ENCODE data around the gene PRSS22. TPM values are rescaled to one million over a fixed set of nuclear protein-coding genes. Genes with fewer than 3 reads are reported as not detected.

The PRSS22 gene
- total and polyA plus RNA-seq, 4 donors = 0.17 TPM; not detected in 3

DNA sequence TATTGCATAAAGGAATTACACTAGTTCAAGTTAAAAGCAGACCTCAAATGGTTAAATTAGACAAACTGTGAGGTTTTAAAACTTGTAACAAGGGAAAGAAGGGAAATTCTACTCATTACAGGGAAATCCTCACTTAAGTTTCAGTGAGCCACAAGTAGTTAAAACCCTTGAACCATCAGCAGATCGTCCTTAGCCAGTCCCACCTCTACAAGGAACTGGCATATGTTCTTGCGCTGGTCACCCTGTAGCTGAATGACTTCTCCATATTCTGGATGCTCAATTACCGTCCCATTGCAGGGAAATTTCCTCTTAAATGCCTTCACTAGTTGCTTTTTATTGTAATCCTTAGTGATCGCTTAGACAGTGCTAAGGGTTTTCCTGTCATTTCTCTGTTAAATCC is 35.5 kb downstream of the PRSS22 start:
- H3K27ac ChIP-seq (ENCODE audit: low read depth, low read length) = no peak overlapping the region
- H3K4me3 ChIP-seq (ENCODE audit: low read depth, low read length) = no peak overlapping the region
- no peaks in the 10 kb centered on the region for H3K9me3 ChIP-seq (ENCODE audit: control insufficient read depth, insufficient read depth, low read length)
- peaks cover 4% of the 10 kb centered on the region for H3K27me3 ChIP-seq (ENCODE audit: control insufficient read depth, insufficient read depth, low read length)
- peaks cover 6% of the 10 kb centered on the region for H3K4me1 ChIP-seq (ENCODE audit: control insufficient read depth, insufficient read depth, low read length)
- 64% methylated on average over 4 of the region's 4 CpGs for WGBS (ENCODE audit: insufficient coverage)
- DNase-seq (ENCODE audit: low read depth in 4 of 6, low spot score in 6 of 6) = no peak
- no peaks in the 10 kb centered on the region for H3K36me3 ChIP-seq (ENCODE audit: control insufficient read depth, insufficient read depth, low read length)

DNA sequence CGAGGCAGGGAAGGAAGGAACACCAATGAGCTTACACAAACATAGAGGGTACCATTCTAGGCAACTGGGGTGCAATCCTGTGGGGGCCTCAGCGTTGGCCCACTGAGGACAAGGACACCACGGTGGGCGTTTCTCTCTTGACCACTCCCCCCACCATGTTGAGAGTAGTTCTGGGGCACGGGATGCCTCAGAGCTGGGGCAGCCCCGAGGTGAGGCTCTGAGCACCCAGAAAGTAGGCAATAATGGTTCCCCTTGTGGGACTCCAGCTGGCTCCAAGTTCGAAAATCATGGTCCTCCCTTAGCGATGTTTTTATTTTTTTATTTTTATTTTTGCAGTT is 35.8 kb downstream of the PRSS22 start:
- peaks cover 4% of the 10 kb centered on the region for H3K4me1 ChIP-seq (ENCODE audit: control insufficient read depth, insufficient read depth, low read length)
- 44% methylated on average over 3 of the region's 8 CpGs for WGBS (ENCODE audit: insufficient coverage)
- H3K27ac ChIP-seq (ENCODE audit: low read depth, low read length) = no peak overlapping the region
- peaks cover 4% of the 10 kb centered on the region for H3K27me3 ChIP-seq (ENCODE audit: control insufficient read depth, insufficient read depth, low read length)
- H3K9me3 ChIP-seq (ENCODE audit: control insufficient read depth, insufficient read depth, low read length) = no peaks in the 10 kb centered on the region
- no peak overlapping the region for H3K4me3 ChIP-seq (ENCODE audit: low read depth, low read length)
- no peak for DNase-seq (ENCODE audit: low read depth in 4 of 6, low spot score in 6 of 6)
- H3K36me3 ChIP-seq (ENCODE audit: control insufficient read depth, insufficient read depth, low read length) = no peaks in the 10 kb centered on the region

DNA sequence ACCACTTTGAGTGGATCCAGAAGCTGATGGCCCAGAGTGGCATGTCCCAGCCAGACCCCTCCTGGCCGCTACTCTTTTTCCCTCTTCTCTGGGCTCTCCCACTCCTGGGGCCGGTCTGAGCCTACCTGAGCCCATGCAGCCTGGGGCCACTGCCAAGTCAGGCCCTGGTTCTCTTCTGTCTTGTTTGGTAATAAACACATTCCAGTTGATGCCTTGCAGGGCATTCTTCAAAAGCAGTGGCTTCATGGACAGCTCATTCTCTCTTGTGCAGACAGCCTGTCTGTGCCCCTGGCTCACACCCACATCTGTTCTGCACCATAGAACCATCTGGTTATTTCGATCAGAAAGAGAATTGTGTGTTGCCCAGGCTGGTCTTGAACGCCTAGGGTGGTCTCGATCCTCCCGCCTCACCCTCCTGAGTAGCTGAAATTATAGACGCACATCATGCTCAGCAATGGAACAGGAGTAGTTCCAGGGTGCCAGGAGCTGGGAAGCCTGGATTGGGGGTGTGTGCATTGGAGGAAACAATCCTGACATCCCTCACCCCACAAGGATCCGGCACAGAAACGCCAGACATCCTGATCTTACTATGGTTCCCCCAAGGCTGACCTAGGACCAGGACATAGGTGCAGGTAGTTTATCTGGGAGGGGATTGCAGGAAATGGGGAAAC is 36.3 kb downstream of the PRSS22 start:
- Histone ChIP-seq H3K4me3 (ENCODE audit: low read depth, low read length) (no peak overlapping the region), H3K9me3 (ENCODE audit: control insufficient read depth, insufficient read depth, low read length) (no peaks in the 10 kb centered on the region), H3K36me3 (ENCODE audit: control insufficient read depth, insufficient read depth, low read length) (no peaks in the 10 kb centered on the region), H3K27me3 (ENCODE audit: control insufficient read depth, insufficient read depth, low read length) (peaks cover 4% of the 10 kb centered on the region), H3K27ac (ENCODE audit: low read depth, low read length) (no peak overlapping the region), H3K4me1 (ENCODE audit: control insufficient read depth, insufficient read depth, low read length) (peaks cover 1% of the 10 kb centered on the region)
- DNase-seq (ENCODE audit: low read depth in 4 of 6, low spot score in 6 of 6) = no peak
- WGBS (ENCODE audit: insufficient coverage) = 77% methylated on average over 6 of the region's 9 CpGs

DNA sequence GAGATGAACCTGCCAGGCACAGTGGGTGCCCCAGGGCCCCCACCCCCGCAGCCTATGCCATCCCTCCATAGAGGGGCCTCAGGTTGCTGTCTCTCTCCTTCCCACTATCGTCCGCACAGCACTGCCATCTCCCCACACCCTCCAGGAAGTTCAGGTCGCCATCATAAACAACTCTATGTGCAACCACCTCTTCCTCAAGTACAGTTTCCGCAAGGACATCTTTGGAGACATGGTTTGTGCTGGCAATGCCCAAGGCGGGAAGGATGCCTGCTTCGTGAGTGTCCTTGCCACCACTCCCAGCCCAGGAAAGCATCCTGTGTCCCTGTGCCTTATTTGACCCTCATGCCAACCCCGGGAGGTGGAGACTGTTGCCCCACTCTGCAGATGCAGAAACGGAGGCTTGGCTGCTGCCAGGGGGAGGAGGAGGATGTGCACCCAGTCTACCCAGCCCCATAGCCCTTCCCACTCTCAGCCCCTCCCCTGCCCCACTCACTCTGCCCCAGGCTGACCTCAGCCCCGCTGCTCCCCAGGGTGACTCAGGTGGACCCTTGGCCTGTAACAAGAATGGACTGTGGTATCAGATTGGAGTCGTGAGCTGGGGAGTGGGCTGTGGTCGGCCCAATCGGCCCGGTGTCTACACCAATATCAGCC is 37.0 kb downstream of the PRSS22 start:
- no peaks in the 10 kb centered on the region for H3K36me3 ChIP-seq (ENCODE audit: control insufficient read depth, insufficient read depth, low read length)
- H3K4me3 ChIP-seq (ENCODE audit: low read depth, low read length) = no peak overlapping the region
- DNase-seq (ENCODE audit: low read depth in 4 of 6, low spot score in 6 of 6) = no peak
- no peak overlapping the region for H3K27ac ChIP-seq (ENCODE audit: low read depth, low read length)
- H3K4me1 ChIP-seq (ENCODE audit: control insufficient read depth, insufficient read depth, low read length) = no peaks in the 10 kb centered on the region
- no peaks in the 10 kb centered on the region for H3K9me3 ChIP-seq (ENCODE audit: control insufficient read depth, insufficient read depth, low read length)
- 82% methylated on average over 7 of the region's 14 CpGs for WGBS (ENCODE audit: insufficient coverage)
- peaks cover 4% of the 10 kb centered on the region for H3K27me3 ChIP-seq (ENCODE audit: control insufficient read depth, insufficient read depth, low read length)

DNA sequence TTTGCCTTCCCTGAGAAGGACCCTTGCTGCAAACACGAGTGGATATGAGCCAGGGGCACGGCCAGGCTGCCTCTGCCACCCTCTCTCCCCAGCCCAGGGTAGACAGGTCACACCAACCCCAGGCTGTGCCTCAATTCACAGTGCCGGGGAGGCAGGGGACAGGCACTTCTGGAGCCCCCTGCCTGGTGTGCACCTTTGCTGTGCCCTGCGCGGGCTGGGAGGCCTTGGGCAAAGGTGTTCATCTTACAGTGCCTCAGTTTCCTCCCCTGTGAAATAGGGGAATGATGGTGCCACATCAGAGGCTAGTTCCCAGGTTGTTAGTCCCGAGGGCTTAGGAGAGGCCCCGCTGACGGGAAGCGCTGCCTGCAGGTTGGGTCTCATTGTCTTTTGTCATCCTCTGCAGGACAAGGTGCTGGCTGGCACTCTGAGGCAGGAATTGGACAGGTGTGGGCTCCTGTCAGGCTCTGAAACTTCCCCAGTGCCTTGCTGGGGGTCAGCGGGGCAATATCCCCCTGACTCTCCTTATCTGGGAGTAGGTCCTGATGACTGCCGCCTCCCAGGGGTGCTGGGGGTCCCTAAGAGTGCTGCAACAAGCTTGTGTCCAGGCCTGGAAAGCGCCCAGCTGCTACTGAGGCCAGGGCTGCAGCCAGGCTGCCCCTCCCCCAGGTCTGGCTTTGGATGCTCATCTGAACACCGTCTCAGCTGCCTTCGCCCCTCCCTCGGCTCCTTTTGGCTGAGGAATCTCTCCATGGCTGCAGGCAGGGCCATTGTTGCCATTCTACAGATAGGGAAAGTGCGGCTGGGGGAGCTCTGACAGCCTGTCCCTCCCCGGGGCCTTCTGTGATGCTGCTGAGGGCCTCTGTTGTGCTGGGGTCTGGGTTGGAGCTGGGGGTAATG is 37.8 kb downstream of the PRSS22 start:
- Histone ChIP-seq H3K27ac (ENCODE audit: low read depth, low read length) (no peak overlapping the region), H3K36me3 (ENCODE audit: control insufficient read depth, insufficient read depth, low read length) (no peaks in the 10 kb centered on the region), H3K4me3 (ENCODE audit: low read depth, low read length) (no peak overlapping the region), H3K27me3 (ENCODE audit: control insufficient read depth, insufficient read depth, low read length) (peaks cover 4% of the 10 kb centered on the region), H3K9me3 (ENCODE audit: control insufficient read depth, insufficient read depth, low read length) (no peaks in the 10 kb centered on the region), H3K4me1 (ENCODE audit: control insufficient read depth, insufficient read depth, low read length) (no peaks in the 10 kb centered on the region)
- 65% methylated on average over 16 of the region's 17 CpGs for WGBS (ENCODE audit: insufficient coverage)
- DNase-seq (ENCODE audit: low read depth in 4 of 6, low spot score in 6 of 6) = no peak

DNA sequence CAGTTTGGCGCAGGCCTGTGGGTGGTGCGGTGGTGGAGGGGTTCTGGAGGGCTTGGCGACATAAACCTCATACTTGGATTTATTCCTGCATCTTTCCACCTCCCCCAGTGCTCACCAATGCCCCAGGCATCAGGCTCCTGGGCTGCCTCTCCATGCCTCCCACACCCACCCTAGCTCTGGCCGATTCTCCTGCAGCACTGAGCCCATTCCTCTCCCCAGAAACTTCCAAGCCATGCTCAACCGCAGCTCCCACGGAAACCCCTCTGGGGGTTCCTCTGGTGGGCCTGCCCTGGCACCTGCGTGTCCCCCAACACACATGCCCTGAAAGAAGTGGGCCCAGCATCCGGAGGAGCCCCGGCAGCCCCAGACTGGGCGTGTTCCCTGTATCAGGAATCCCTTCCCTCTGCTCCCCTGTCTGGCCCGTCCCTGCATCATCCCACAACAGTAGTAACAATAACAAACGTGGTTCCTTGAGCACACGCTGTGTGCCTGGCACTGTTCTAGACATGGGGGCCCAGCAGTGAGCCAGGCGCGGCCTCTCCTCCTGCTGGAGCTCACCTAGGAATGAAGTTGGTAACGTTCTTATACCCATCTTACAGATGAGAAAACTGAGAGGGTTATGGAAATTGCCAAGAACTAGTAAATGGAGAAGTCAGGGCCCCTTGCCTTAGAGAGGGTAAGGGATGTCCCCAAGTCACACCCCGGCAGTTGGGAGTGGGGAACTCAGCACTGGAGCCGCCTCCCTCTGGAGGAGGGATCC is 38.6 kb downstream of the PRSS22 start:
- H3K4me3 ChIP-seq (ENCODE audit: low read depth, low read length) = no peak overlapping the region
- no peak for DNase-seq (ENCODE audit: low read depth in 4 of 6, low spot score in 6 of 6)
- no peaks in the 10 kb centered on the region for H3K36me3 ChIP-seq (ENCODE audit: control insufficient read depth, insufficient read depth, low read length)
- no peak overlapping the region for H3K27ac ChIP-seq (ENCODE audit: low read depth, low read length)
- WGBS (ENCODE audit: insufficient coverage) = 89% methylated on average over 9 of the region's 18 CpGs
- no peaks in the 10 kb centered on the region for H3K9me3 ChIP-seq (ENCODE audit: control insufficient read depth, insufficient read depth, low read length)
- no peaks in the 10 kb centered on the region for H3K4me1 ChIP-seq (ENCODE audit: control insufficient read depth, insufficient read depth, low read length)
- peaks cover 4% of the 10 kb centered on the region for H3K27me3 ChIP-seq (ENCODE audit: control insufficient read depth, insufficient read depth, low read length)

DNA sequence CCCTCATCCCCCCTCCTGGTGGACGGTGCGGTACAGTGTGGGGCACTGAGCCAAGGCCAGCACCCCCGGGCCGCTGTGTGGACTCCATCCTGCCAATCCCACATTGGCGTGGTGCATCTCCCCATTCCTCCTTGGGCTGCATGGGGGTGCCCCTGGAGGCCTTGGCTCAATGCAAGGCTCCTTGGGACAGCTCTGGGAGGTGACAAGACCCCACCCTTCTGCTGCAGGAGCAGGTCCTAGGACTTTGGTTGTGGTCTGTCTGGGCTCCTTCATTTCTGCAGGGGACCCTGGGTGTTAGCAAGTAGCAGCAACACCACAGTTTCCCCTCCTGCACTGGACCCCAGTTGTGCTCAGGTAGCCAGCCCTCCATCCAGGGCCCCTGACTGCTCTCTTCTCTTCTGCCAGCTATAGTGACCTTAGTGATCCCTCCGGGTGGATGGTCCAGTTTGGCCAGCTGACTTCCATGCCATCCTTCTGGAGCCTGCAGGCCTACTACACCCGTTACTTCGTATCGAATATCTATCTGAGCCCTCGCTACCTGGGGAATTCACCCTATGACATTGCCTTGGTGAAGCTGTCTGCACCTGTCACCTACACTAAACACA is 39.6 kb downstream of the PRSS22 start:
- H3K4me3 ChIP-seq (ENCODE audit: low read depth, low read length) = no peak overlapping the region
- no peaks in the 10 kb centered on the region for H3K4me1 ChIP-seq (ENCODE audit: control insufficient read depth, insufficient read depth, low read length)
- no peaks in the 10 kb centered on the region for H3K36me3 ChIP-seq (ENCODE audit: control insufficient read depth, insufficient read depth, low read length)
- peaks cover 4% of the 10 kb centered on the region for H3K27me3 ChIP-seq (ENCODE audit: control insufficient read depth, insufficient read depth, low read length)
- H3K27ac ChIP-seq (ENCODE audit: low read depth, low read length) = no peak overlapping the region
- no peak for DNase-seq (ENCODE audit: low read depth in 4 of 6, low spot score in 6 of 6)
- no peaks in the 10 kb centered on the region for H3K9me3 ChIP-seq (ENCODE audit: control insufficient read depth, insufficient read depth, low read length)
- 88% methylated on average over 9 of the region's 10 CpGs for WGBS (ENCODE audit: insufficient coverage)

DNA sequence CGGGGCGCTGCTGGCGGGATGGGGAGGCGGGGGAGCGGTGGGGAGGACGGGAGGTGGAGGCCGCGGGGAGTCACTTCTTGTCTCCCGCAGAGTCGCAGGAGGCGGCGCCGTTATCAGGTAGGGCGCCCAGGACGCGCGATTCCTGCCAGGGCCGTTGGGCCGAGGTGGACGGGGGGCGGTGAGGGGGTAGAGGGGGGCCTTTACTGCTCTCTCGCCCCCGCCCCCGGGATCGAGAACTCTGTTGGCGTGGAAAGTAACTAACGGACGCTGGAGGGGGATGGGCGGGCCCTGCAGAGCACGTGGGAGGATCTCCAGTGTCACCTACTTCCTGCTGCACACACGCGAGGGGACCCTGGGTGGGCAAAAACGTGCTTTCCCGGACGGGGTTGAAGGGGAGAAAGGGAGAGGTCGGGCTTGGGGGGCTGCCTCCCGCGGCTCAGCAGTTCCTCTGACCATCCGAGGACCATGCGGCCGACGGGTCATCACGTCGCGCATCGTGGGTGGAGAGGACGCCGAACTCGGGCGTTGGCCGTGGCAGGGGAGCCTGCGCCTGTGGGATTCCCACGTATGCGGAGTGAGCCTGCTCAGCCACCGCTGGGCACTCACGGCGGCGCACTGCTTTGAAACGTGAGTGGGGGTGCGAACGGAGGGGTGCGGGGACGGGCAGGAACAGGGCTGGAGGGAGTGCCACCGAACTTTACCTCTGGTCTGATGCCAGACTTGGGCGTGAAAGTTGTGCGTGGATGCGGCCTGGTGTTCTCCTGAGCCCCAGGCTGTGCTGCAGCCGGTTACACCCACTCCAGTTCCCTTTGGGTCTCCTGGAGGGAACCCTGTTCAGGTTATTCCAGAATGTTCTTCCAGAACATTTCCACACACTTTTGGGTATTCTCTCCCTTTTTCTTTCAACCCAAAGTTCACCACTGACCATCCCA is 40.4 kb downstream of the PRSS22 start:
- Histone ChIP-seq H3K36me3 (ENCODE audit: control insufficient read depth, insufficient read depth, low read length) (no peaks in the 10 kb centered on the region), H3K27ac (ENCODE audit: low read depth, low read length) (no peak overlapping the region), H3K4me1 (ENCODE audit: control insufficient read depth, insufficient read depth, low read length) (no peaks in the 10 kb centered on the region), H3K9me3 (ENCODE audit: control insufficient read depth, insufficient read depth, low read length) (no peaks in the 10 kb centered on the region), H3K4me3 (ENCODE audit: low read depth, low read length) (no peak overlapping the region), H3K27me3 (ENCODE audit: control insufficient read depth, insufficient read depth, low read length) (peaks cover 4% of the 10 kb centered on the region)
- WGBS (ENCODE audit: insufficient coverage) = 73% methylated on average over 59 of the region's 68 CpGs
- no peak for DNase-seq (ENCODE audit: low read depth in 4 of 6, low spot score in 6 of 6)

Measured in spinal cord (tissue), 10 donors.